DOHH2 (cell line): ENCODE data around the gene FARP2.

Experiments used
- CTCF ChIP-seq: fragments of 200-600 bp; sonication (generic); IDR thresholded peaks from one replicate; pipeline ENCODE4 v1.5.1; 2014; ENCODE audit warnings: antibody characterized with exemption, mild to moderate bottlenecking, low read depth, low read length; ENCODE audit not compliant: poor library complexity, severe bottlenecking
- EZH2phosphoT487 ChIP-seq: fragments of 200-600 bp; sonication (generic); IDR thresholded peaks from 2 replicates; pipeline ENCODE4 v1.6.1; 2017; ENCODE audit warnings: borderline replicate concordance, mild to moderate bottlenecking, antibody characterized with exemption, low read length, moderate library complexity, mixed read lengths

GRCh38 chr2:241307055-241307454 lies 49.0 kb upstream of the FARP2 start:
- TF ChIP-seq CTCF (no peak), EZH2phosphoT487 (no peak)
